Neutrophil (primary cell): Measurements from ENCODE around the gene MTRR.

Experiments
- H3K27ac ChIP-seq: fragments of 200-600 bp; sonication (generic); 2 replicates; pipeline ENCODE4 v1.5.1; 2016; ENCODE audit warnings: mild to moderate bottlenecking, moderate library complexity
- H3K27me3 ChIP-seq: fragments of 200-600 bp; sonication (generic); 2 replicates; pipeline ENCODE4 v1.6.0; 2016; ENCODE audit warnings: mild to moderate bottlenecking
- H3K36me3 ChIP-seq: fragments of 200-600 bp; sonication (generic); 2 replicates; pipeline ENCODE4 v1.5.1; 2017
- H3K4me1 ChIP-seq, 2 experiments: fragments of 200-600 bp in 1 of 2; sonication (generic) in 1 of 2; 1 replicate in 1 of 2; 2 replicates in 1 of 2; pipeline versions ENCODE4 v1.5.1 to v1.6.1; 2013 to 2016; ENCODE audit warnings: low read depth in 1 of 2, low read length in 1 of 2, mild to moderate bottlenecking in 1 of 2, moderate library complexity in 1 of 2; ENCODE audit not compliant: control insufficient read depth in 1 of 2, insufficient read depth in 1 of 2
- H3K4me3 ChIP-seq, 2 experiments: fragments of 200-600 bp in 1 of 2; sonication (generic) in 1 of 2; 1 replicate in 1 of 2; 2 replicates in 1 of 2; pipeline ENCODE4 v1.5.1; 2013 to 2016; ENCODE audit warnings: low read depth in 1 of 2, low read length in 1 of 2, mild to moderate bottlenecking in 1 of 2, moderate library complexity in 1 of 2
- H3K9me3 ChIP-seq: fragments of 200-600 bp; sonication (generic); 2 replicates; pipeline ENCODE4 v1.5.1; 2016
- TF ChIP-seq, protein P1 (sequence below): fragments of 200-600 bp; sonication (generic); IDR thresholded peaks from 2 replicates; pipeline ENCODE4 v1.5.1; 2016; ENCODE audit warnings: antibody characterized with exemption

Gene MTRR

GRCh38 chr5:7882926-7883325 lies 14.0 kb downstream of the MTRR start:
- peaks cover 4% of the 10 kb centered on the region for H3K36me3 ChIP-seq
- H3K27me3 ChIP-seq: no peaks in the 10 kb centered on the region
- peak overlapping the region; percentile 73 for H3K27ac ChIP-seq
- no peak overlapping the region for H3K4me3 ChIP-seq
- H3K9me3 ChIP-seq: no peaks in the 10 kb centered on the region
- TF ChIP-seq, protein P1, sequence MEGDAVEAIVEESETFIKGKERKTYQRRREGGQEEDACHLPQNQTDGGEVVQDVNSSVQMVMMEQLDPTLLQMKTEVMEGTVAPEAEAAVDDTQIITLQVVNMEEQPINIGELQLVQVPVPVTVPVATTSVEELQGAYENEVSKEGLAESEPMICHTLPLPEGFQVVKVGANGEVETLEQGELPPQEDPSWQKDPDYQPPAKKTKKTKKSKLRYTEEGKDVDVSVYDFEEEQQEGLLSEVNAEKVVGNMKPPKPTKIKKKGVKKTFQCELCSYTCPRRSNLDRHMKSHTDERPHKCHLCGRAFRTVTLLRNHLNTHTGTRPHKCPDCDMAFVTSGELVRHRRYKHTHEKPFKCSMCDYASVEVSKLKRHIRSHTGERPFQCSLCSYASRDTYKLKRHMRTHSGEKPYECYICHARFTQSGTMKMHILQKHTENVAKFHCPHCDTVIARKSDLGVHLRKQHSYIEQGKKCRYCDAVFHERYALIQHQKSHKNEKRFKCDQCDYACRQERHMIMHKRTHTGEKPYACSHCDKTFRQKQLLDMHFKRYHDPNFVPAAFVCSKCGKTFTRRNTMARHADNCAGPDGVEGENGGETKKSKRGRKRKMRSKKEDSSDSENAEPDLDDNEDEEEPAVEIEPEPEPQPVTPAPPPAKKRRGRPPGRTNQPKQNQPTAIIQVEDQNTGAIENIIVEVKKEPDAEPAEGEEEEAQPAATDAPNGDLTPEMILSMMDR: no peak
- H3K4me1 ChIP-seq: peaks cover 53% of the 10 kb centered on the region in 2 experiments

- TF ChIP-seq, protein P1: no peak
- H3K27me3 ChIP-seq: no peaks in the 10 kb centered on the region
- peaks cover 35 to 36% of the 10 kb centered on the region in 2 experiments for H3K4me1 ChIP-seq
- no peak overlapping the region for H3K4me3 ChIP-seq
- no peaks in the 10 kb centered on the region for H3K9me3 ChIP-seq
- H3K36me3 ChIP-seq: peaks cover 13% of the 10 kb centered on the region
- no peak overlapping the region for H3K27ac ChIP-seq
Observed at GRCh38 chr5:7884491-7885267, 15.7 kb downstream of the MTRR start.

DNA sequence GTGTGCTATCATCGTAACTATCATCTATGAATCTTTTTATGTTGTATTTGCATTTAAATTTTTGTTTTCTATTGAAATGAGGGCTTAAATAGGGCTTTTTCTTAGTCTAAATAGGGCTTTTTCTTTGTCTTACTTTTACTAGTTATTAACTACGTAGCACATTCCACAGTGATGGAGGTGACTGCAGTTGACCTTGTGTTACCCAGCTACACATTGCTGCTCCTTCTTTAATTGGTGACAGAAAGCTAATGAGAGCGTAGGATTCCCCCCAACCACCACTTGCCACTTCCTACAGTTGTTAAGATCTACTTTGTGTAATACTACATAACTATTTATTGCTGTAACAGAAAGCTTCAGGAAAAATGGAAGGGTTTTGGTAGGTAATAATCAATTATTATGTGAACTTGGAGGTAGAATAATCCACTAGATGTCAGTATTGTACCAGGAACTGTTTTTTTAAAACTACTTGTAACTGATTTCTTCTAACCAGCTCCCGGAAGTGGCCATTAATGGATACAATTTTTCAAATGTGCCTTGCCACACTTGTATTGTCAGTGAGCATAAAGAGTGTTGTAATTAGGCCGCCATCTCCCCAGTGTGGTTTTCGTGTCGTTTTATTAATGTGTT lies 18.0 kb downstream of the MTRR start:
- Histone ChIP-seq H3K36me3 (peaks cover 27% of the 10 kb centered on the region), H3K9me3 (no peaks in the 10 kb centered on the region), H3K4me3 (no peak overlapping the region), H3K27me3 (no peaks in the 10 kb centered on the region), H3K4me1 (peaks cover 21 to 22% of the 10 kb centered on the region in 2 experiments), H3K27ac (no peak overlapping the region)
- TF ChIP-seq, protein P1: no peak

- TF ChIP-seq, protein P1: no peak
- no peaks in the 10 kb centered on the region for H3K27me3 ChIP-seq
- H3K4me1 ChIP-seq: peaks cover 2 to 3% of the 10 kb centered on the region in 2 experiments
- H3K4me3 ChIP-seq: no peak overlapping the region
- H3K9me3 ChIP-seq: no peaks in the 10 kb centered on the region
- H3K27ac ChIP-seq: no peak overlapping the region
- H3K36me3 ChIP-seq: peaks cover 42% of the 10 kb centered on the region
Observed at GRCh38 chr5:7888901-7889300, 20.0 kb downstream of the MTRR start.

- H3K36me3 ChIP-seq: peaks cover 83% of the 10 kb centered on the region
Observed at GRCh38 chr5:7894439-7894838, 25.5 kb downstream of the MTRR start.

More at GRCh38 chr5:7894439-7894838, 25.5 kb downstream of the MTRR start:
- H3K9me3 ChIP-seq: no peaks in the 10 kb centered on the region
- H3K27me3 ChIP-seq: no peaks in the 10 kb centered on the region
- H3K4me1 ChIP-seq: no peaks in the 10 kb centered on the region
- H3K4me3 ChIP-seq: no peak overlapping the region
- H3K27ac ChIP-seq: no peak overlapping the region
- TF ChIP-seq, protein P1: no peak
